Keratinocyte (primary cell): ENCODE measurements around the gene LAMC3. TPM values are rescaled to one million over a fixed set of nuclear protein-coding genes. Genes with fewer than 3 reads are reported as not detected.

Experiments
- DNase-seq: peaks from one replicate; pipeline ENCODE4 v3.0.0-alpha.2; 2011; ENCODE audit warnings: low read depth, missing footprints, low spot score
- FAIRE-seq: peaks from 2 replicates; lab custom pipeline; 2011; peaks lifted over from hg19 to GRCh38; lab: Jason Lieb, UNC
- H2AFZ ChIP-seq: 2 replicates; pipeline ENCODE4 v1.6.0; 2012; ENCODE audit warnings: low read length, control low read depth, inconsistent platforms; ENCODE audit not compliant: control insufficient read depth
- H3K27ac ChIP-seq: 2 replicates; pipeline ENCODE4 v1.5.1; 2011; ENCODE audit warnings: low read length; ENCODE audit not compliant: control insufficient read depth, insufficient read depth
- H3K27me3 ChIP-seq: 3 replicates; pipeline ENCODE4 v1.6.0; 2011; ENCODE audit warnings: low read length; ENCODE audit not compliant: control insufficient read depth, insufficient read depth; ENCODE audit errors: extremely low read depth
- H3K36me3 ChIP-seq, 2 experiments: 2 replicates in 1 of 2; 3 replicates in 1 of 2; pipeline ENCODE4 v1.5.1; 2011; ENCODE audit warnings: low read length in 2 of 2, mild to moderate bottlenecking in 1 of 2; ENCODE audit not compliant: control insufficient read depth in 2 of 2, insufficient read depth in 2 of 2; ENCODE audit errors: extremely low read depth in 1 of 2
- H3K4me1 ChIP-seq: 3 replicates; pipeline ENCODE4 v1.5.1; 2011; ENCODE audit warnings: low read length; ENCODE audit not compliant: control insufficient read depth, insufficient read depth; ENCODE audit errors: extremely low read depth
- H3K4me2 ChIP-seq: 3 replicates; pipeline ENCODE4 v1.6.0; 2011; ENCODE audit warnings: low read depth, low read length; ENCODE audit not compliant: control insufficient read depth, insufficient read depth; ENCODE audit errors: extremely low read depth
- H3K4me3 ChIP-seq, 3 experiments: fragments of 200-600 bp in 1 of 3; sonication (generic) in 1 of 3; 2 replicates in 2 of 3; 3 replicates in 1 of 3; pipeline ENCODE4 v1.5.1; 2011 to 2016; ENCODE audit warnings: low read length in 3 of 3, mild to moderate bottlenecking in 3 of 3, control low read depth in 2 of 3, inconsistent platforms in 1 of 3, low read depth in 1 of 3, mixed read lengths in 1 of 3, mixed run types in 1 of 3, moderate library complexity in 1 of 3; ENCODE audit not compliant: control insufficient read depth in 2 of 3, insufficient read depth in 2 of 3; ENCODE audit errors: extremely low read depth in 1 of 3
- H3K79me2 ChIP-seq: 2 replicates; pipeline ENCODE4 v1.6.0; 2012; ENCODE audit warnings: low read length; ENCODE audit not compliant: control insufficient read depth, insufficient read depth
- H3K9ac ChIP-seq: 3 replicates; pipeline ENCODE4 v1.6.0; 2011; ENCODE audit warnings: low read length; ENCODE audit not compliant: control insufficient read depth, insufficient read depth; ENCODE audit errors: extremely low read depth
- H3K9me1 ChIP-seq: 3 replicates; pipeline ENCODE4 v1.6.0; 2011; ENCODE audit warnings: low read length; ENCODE audit not compliant: control insufficient read depth, insufficient read depth; ENCODE audit errors: extremely low read depth
- H3K9me3 ChIP-seq: 2 replicates; pipeline ENCODE4 v1.5.1; 2012; ENCODE audit warnings: low read depth, low read length; ENCODE audit not compliant: control insufficient read depth
- H4K20me1 ChIP-seq: 3 replicates; pipeline ENCODE4 v1.6.0; 2011; ENCODE audit warnings: low read length; ENCODE audit not compliant: control insufficient read depth, insufficient read depth; ENCODE audit errors: extremely low read depth
- CTCF ChIP-seq, 3 experiments: IDR thresholded peaks in 1 of 3; conservative IDR thresholded peaks in 1 of 3; optimal IDR thresholded peaks in 1 of 3; 2 replicates in 2 of 3; 3 replicates in 1 of 3; pipeline versions ENCODE3 to v1.5.1; 2011; ENCODE audit warnings: low read length in 3 of 3, mild to moderate bottlenecking in 3 of 3, moderate library complexity in 2 of 3, control low read depth in 1 of 3, inconsistent platforms in 1 of 3; ENCODE audit not compliant: insufficient read depth in 2 of 3; ENCODE audit errors: extremely low read depth in 1 of 3
- EZH2 ChIP-seq: IDR thresholded peaks from one replicate; pipeline ENCODE4 v1.6.1; 2012; ENCODE audit warnings: inconsistent platforms, mild to moderate bottlenecking, low read length, moderate library complexity
- dilution Hi-C: fragments of 300-500 bp; cut with MboI; formaldehyde crosslinking; loops from one replicate; pipeline ENCODE4 v1.7.0; 2020; ENCODE audit warnings: low sequenced_read_pairs; ENCODE audit not compliant: extremely low pct_ligation_motif_present
- polyA plus RNA-seq, 5 experiments: library from polyadenylated mRNA; depleted of rRNA in 3 of 5; stranded (reverse) in 3 of 5; stranded (forward) in 1 of 5; unstranded in 1 of 5; fragments of >200 nt; gene quantifications; 1 replicate in 1 of 5; 2 replicates in 3 of 5; 3 replicates in 1 of 5; pipeline versions ENCODE4 v1.2.1 to v1.2.3, GENCODE V29; 2011 to 2012; ENCODE audit warnings: missing spikeins in 2 of 5, low read depth in 1 of 5, low replicate concordance in 1 of 5

Gene LAMC3
- polyA plus RNA-seq, 1 donor (not counting 4 experiments of a cell fraction or from before 2014, with no cell fraction given), result not detected

GRCh38 chr9:131065599-131065998 is 56.6 kb downstream of the LAMC3 start:
- Histone ChIP-seq H3K4me2 (no peak overlapping the region), H2AFZ (no peak overlapping the region), H3K27me3 (peaks cover 31% of the 10 kb centered on the region), H3K9me3 (no peaks in the 10 kb centered on the region), H3K9ac (no peak overlapping the region), H3K79me2 (no peaks in the 10 kb centered on the region), H3K9me1 (no peaks in the 10 kb centered on the region), H4K20me1 (no peaks in the 10 kb centered on the region), H3K4me1 (no peaks in the 10 kb centered on the region), H3K36me3 (no peaks in the 10 kb centered on the region), H3K4me3 (no peak overlapping the region), H3K27ac (no peak overlapping the region)
- no peak for DNase-seq
- dilution Hi-C loops, result no loop called here
- TF ChIP-seq EZH2, result no peak
- TF ChIP-seq CTCF (optimal IDR thresholded peaks at IDR 0.05 in 1 of 3, IDR thresholded peaks at IDR 0.05 in 1 of 3, conservative IDR thresholded peaks at IDR 0.05 in 1 of 3; ENCODE audit: extremely low read depth in 1 of 3, insufficient read depth in 2 of 3, low read length in 3 of 3), result no peak
- no peak for FAIRE-seq

- H3K4me2 ChIP-seq, result no peak overlapping the region
- no peaks in the 10 kb centered on the region for H3K4me1 ChIP-seq
- TF ChIP-seq EZH2, result no peak
- H3K27ac ChIP-seq, result no peak overlapping the region
- FAIRE-seq, result no peak
- peaks cover 31% of the 10 kb centered on the region for H3K27me3 ChIP-seq
- dilution Hi-C loops, result no loop called here
- no peaks in the 10 kb centered on the region for H3K36me3 ChIP-seq
- H3K79me2 ChIP-seq, result no peaks in the 10 kb centered on the region
- no peaks in the 10 kb centered on the region for H4K20me1 ChIP-seq
- H3K9me3 ChIP-seq, result no peaks in the 10 kb centered on the region
- no peak overlapping the region for H3K9ac ChIP-seq
- no peaks in the 10 kb centered on the region for H3K9me1 ChIP-seq
- no peak for DNase-seq
- no peak overlapping the region for H2AFZ ChIP-seq
- H3K4me3 ChIP-seq, result no peak overlapping the region
These were observed 58.7 kb downstream of the LAMC3 start for GRCh38 chr9:131067625-131068024.
